ENCODE data around the gene SREK1.

The SREK1 gene

DNA sequence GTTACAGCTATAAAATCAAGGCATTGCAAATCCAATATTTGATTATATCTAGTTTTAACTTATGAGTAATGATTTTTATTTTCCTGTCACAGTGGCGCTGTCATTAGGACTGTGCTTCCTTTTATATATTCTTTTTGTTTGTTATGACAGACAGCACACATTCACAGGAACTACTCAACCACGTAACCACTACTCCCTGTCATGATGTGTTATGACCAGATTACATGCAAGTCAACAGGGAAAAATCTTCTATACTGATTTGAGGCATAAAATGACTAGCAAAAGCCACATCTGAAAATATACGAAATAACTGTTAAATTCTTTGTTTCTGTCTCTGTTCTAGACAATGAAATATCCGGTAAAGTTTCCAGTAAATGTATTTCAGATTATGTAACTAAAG is 25.4 kb downstream of the SREK1 start:
- Histone ChIP-seq H3K4me3 (ENCODE audit: low read depth, low read length) (no peak overlapping the region), H3K36me3 (replicated peaks) (peaks cover 36% of the 10 kb centered on the region), H3K27me3 (replicated peaks) (no peaks in the 10 kb centered on the region), H3K27ac (no peak overlapping the region)
- DNase-seq, result no peak
- in situ Hi-C loops (cut with HindIII; ENCODE audit: low pct_ligation_motif_present, low sequenced_read_pairs), result no loop called here
- TF ChIP-seq CTCF (IDR thresholded peaks at IDR 0.05; ENCODE audit: low read depth, low read length, missing control alignments), result no peak

DNA sequence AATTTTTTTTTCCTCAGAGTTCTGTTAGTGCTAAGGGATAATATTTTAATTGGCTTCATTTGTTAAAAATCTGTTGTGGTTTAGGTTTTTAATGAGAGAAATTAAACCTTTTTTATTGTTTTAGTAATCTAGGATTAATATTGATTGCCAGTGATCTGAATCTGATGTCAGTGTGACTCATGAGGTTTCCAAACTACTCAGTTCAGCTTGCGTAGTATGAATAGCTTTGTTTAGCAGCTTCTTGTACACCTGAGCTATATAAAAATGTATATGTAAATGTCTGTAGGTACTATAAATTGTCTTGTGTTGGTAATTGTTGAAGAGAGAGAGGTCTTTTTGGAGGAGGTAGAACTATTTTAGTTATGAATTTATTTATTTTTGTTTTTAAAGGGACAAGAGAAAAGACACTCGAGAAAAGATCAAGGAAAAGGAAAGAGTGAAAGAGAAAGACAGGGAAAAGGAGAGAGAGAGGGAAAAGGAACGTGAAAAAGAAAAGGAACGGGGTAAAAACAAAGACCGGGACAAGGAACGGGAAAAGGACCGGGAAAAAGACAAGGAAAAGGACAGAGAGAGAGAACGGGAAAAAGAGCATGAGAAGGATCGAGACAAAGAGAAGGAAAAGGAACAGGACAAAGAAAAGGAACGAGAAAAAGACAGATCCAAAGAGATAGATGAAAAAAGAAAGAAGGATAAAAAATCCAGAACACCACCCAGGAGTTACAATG is 26.3 kb downstream of the SREK1 start:
- no peaks in the 10 kb centered on the region for H3K27me3 ChIP-seq (replicated peaks)
- no peak overlapping the region for H3K4me3 ChIP-seq (ENCODE audit: low read depth, low read length)
- no peak for TF ChIP-seq CTCF (IDR thresholded peaks at IDR 0.05; ENCODE audit: low read depth, low read length, missing control alignments)
- no peak overlapping the region for H3K27ac ChIP-seq
- peaks cover 36% of the 10 kb centered on the region for H3K36me3 ChIP-seq (replicated peaks)
- in situ Hi-C loops (cut with HindIII; ENCODE audit: low pct_ligation_motif_present, low sequenced_read_pairs), result no loop called here
- no peak for DNase-seq

DNA sequence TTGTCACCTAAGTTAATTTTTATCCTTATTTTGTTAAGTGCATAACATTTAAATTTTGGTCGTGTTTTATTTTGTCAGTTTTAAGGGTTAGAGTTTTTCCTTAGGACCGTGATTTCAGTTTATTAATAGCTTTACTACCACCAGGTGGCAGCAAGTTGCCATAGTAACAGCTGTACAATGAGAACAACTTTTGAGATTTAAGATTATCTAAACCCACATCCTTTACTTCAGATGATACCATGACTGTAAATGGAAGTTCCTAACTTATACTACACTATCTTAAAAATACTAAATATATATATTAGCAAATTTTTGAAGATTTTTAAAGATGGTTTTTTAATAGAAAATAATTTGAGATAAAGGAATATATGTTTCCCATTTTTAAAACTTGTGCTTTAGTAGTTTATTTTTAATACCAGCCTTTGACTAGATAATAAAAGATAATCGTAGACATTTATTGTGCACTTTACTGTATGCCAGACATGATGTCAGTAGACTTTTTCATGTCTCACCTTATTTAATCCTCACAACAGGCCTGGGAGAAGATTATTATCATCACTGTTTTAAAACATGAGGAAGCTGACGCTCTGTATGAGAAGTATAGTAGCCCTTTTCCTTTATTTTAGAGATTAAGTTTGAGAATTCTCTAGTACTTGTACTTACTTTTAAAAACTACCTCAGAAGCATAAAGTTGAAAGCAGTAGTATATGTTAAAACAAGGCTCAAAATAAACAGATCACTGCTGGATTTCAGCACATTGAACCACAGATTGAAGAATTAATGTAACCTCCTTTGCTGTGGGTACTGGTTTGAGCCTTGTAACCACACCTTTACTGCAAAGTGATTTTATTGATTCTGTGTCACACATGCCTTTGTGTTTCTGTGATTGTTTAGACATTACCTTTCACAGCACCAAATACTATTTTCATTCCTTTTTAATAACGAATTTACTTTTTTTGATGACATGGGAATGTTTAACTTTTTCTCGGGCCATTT is 27.5 kb downstream of the SREK1 start:
- peak; percentile 49 for TF ChIP-seq CTCF (IDR thresholded peaks at IDR 0.05; ENCODE audit: low read depth, low read length, missing control alignments)
- Histone ChIP-seq H3K27ac (peak overlapping the region; percentile 9), H3K4me3 (ENCODE audit: low read depth, low read length) (no peak overlapping the region), H3K36me3 (replicated peaks) (peaks cover 35% of the 10 kb centered on the region), H3K27me3 (replicated peaks) (no peaks in the 10 kb centered on the region)
- in situ Hi-C loops (cut with HindIII; ENCODE audit: low pct_ligation_motif_present, low sequenced_read_pairs), result no loop called here
- DNase-seq, result peak; percentile 66

DNA sequence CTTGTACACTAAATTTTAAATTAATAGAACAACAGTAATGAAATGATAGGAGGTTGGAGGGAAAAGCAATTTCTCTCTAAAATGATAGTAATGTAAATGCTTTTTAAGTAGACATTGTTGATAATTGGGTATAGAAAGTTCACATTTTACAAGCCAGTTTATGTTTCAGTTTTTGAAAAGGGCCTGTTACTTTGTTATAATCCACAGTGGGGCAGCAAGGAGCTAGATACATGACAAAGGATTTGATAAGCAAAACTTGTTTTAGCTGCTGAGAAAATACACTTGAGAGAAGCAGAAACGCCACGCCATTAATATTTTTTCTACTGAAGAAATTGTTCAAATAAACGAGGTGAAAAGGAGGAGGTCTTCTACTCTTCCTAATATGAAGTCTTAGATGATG is 30.2 kb downstream of the SREK1 start:
- DNase-seq, result peak; percentile 45
- Histone ChIP-seq H3K27me3 (replicated peaks) (no peaks in the 10 kb centered on the region), H3K27ac (no peak overlapping the region), H3K4me3 (ENCODE audit: low read depth, low read length) (no peak overlapping the region), H3K36me3 (replicated peaks) (peaks cover 44% of the 10 kb centered on the region)
- peak; percentile 37 for TF ChIP-seq CTCF (IDR thresholded peaks at IDR 0.05; ENCODE audit: low read depth, low read length, missing control alignments)
- in situ Hi-C loops (cut with HindIII; ENCODE audit: low pct_ligation_motif_present, low sequenced_read_pairs), result no loop called here

DNA sequence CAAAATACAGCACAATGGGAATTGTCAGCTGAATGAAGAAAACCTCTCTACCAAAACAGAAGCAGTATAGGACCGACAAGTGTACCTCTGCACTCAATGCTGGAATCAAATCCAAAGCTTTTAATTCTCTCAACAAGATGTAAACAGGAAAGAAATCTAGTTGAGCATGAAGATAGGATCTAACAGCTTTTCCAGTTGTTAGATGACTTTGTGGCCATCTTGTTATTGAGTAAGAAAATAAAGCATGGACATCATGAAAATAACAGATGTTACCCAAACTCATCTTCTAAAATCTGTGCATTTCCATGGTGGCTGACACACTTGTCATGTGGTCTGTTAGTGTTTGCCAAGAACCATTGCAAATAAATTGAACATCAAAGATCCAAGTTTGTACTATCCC is 34.7 kb downstream of the SREK1 start:
- H3K27me3 ChIP-seq (replicated peaks), result no peaks in the 10 kb centered on the region
- no peak for DNase-seq
- H3K27ac ChIP-seq, result no peak overlapping the region
- no peak for TF ChIP-seq CTCF (IDR thresholded peaks at IDR 0.05; ENCODE audit: low read depth, low read length, missing control alignments)
- H3K36me3 ChIP-seq (replicated peaks), result peaks cover 35% of the 10 kb centered on the region
- in situ Hi-C loops (cut with HindIII; ENCODE audit: low pct_ligation_motif_present, low sequenced_read_pairs), result no loop called here
- H3K4me3 ChIP-seq (ENCODE audit: low read depth, low read length), result no peak overlapping the region
